H1 (cell line): Measurements from ENCODE around the gene GALNT13.

Experiments
- CBX5 ChIP-seq: fragments of 300-800, 300-1000 bp; sonication (generic); IDR thresholded peaks from 2 replicates; pipeline ENCODE4 v1.7.1; 2016; ENCODE audit warnings: antibody characterized with exemption, low read length, low read depth
- CTCF ChIP-seq, 3 experiments: IDR thresholded peaks; 1 replicate in 2 of 3; 2 replicates in 1 of 3; pipeline versions ENCODE4 v1.5.1 to v1.6.1; 2011; ENCODE audit warnings: low read length in 3 of 3, mild to moderate bottlenecking in 3 of 3, inconsistent platforms in 2 of 3, low read depth in 1 of 3, moderate library complexity in 1 of 3; ENCODE audit not compliant: insufficient read depth in 1 of 3; ENCODE audit errors: control extremely low read depth in 1 of 3
- EZH2 ChIP-seq: fragments of 200-600 bp; sonication (generic); IDR thresholded peaks from 2 replicates; pipeline ENCODE4 v1.7.1; 2012; ENCODE audit warnings: low read depth, mild to moderate bottlenecking, moderate library complexity, low read length, inconsistent platforms; ENCODE audit not compliant: severe bottlenecking
- GABPA ChIP-seq: IDR thresholded peaks from 2 replicates; pipeline ENCODE4 v1.6.1; 2011; ENCODE audit warnings: mild to moderate bottlenecking, low read length, moderate library complexity, borderline replicate concordance; ENCODE audit not compliant: insufficient read depth
- JUN ChIP-seq: IDR thresholded peaks from 2 replicates; pipeline ENCODE4 v1.6.1; 2011; ENCODE audit warnings: low read depth, mild to moderate bottlenecking, improper control_type of control experiment, low read length
- POLR2A ChIP-seq, 2 experiments: IDR thresholded peaks; 1 replicate in 1 of 2; 2 replicates in 1 of 2; pipeline ENCODE4 v1.6.1; 2011; ENCODE audit warnings: low read depth in 2 of 2, low read length in 2 of 2, mild to moderate bottlenecking in 2 of 2; ENCODE audit errors: control extremely low read depth in 1 of 2
- POLR2AphosphoS5 ChIP-seq: IDR thresholded peaks from 2 replicates; pipeline ENCODE4 v1.6.1; 2011; ENCODE audit warnings: low read depth, low read length
- SIN3A ChIP-seq, 2 experiments: IDR thresholded peaks in 1 of 2; conservative IDR thresholded peaks in 1 of 2; 2 replicates each; pipeline ENCODE4 v1.6.1; 2011 to 2012; ENCODE audit warnings: low read length in 2 of 2, improper control_type of control experiment in 1 of 2, low read depth in 1 of 2, mild to moderate bottlenecking in 1 of 2
- SRF ChIP-seq: IDR thresholded peaks from 2 replicates; pipeline ENCODE4 v1.6.1; 2011; ENCODE audit warnings: mild to moderate bottlenecking, low read depth, low read length, moderate library complexity
- YY1 ChIP-seq: IDR thresholded peaks from 2 replicates; pipeline ENCODE4 v1.6.1; 2011; ENCODE audit warnings: low read depth, mild to moderate bottlenecking, low read length

GRCh38 chr2:154338352-154338967, 466.7 kb downstream of the GALNT13 start:
- no peak for TF ChIP-seq GABPA
- no peak for TF ChIP-seq POLR2AphosphoS5
- TF ChIP-seq CBX5: no peak
- no peak for TF ChIP-seq EZH2
- no peak for TF ChIP-seq SRF
- TF ChIP-seq POLR2A (IDR thresholded peaks at IDR 0.05; ENCODE audit: control extremely low read depth in 1 of 2, low read depth in 2 of 2, low read length in 2 of 2): no peak
- TF ChIP-seq CTCF (IDR thresholded peaks at IDR 0.05; ENCODE audit: control extremely low read depth in 1 of 3, insufficient read depth in 1 of 3, low read depth in 1 of 3, low read length in 3 of 3): no peak
- TF ChIP-seq SIN3A (conservative IDR thresholded peaks at IDR 0.05 in 1 of 2, IDR thresholded peaks at IDR 0.05 in 1 of 2; ENCODE audit: low read depth in 1 of 2, low read length in 2 of 2): no peak
- TF ChIP-seq YY1: no peak
- no peak for TF ChIP-seq JUN
